Neural crest cell (in vitro differentiated cells): ENCODE results near the gene MRPL30. TPM values are rescaled to one million over a fixed set of nuclear protein-coding genes. Genes with fewer than 3 reads are reported as not detected.
"Not testable (repeated sequence)": the region's sequence is repeated elsewhere in the genome, so short reads cannot be mapped to it uniquely, and the experiment has no call there.

Experiments
- DNase-seq: peaks from one replicate; pipeline ENCODE4 v3.0.0; 2021; ENCODE audit warnings: low read depth, mixed read lengths, low spot score
- H3K27ac Mint-ChIP-seq: one replicate; pipeline ENCODE4 v1.8.0; 2021; ENCODE audit warnings: mild to moderate bottlenecking, mixed read lengths; ENCODE audit not compliant: unreplicated experiment
- H3K27me3 Mint-ChIP-seq: 2 replicates; pipeline ENCODE4 v1.8.0; 2021; ENCODE audit warnings: low read depth, mild to moderate bottlenecking, mixed read lengths
- H3K36me3 Mint-ChIP-seq: 2 replicates; pipeline ENCODE4 v1.8.0; 2021; ENCODE audit warnings: low read depth, mild to moderate bottlenecking, mixed read lengths
- H3K4me1 Mint-ChIP-seq: 2 replicates; pipeline ENCODE4 v1.8.0; 2021; ENCODE audit warnings: mixed read lengths
- H3K4me3 Mint-ChIP-seq: one replicate; pipeline ENCODE4 v1.8.0; 2021; ENCODE audit warnings: mild to moderate bottlenecking, mixed read lengths
- H3K9me3 Mint-ChIP-seq: 2 replicates; pipeline ENCODE4 v1.8.0; 2021; ENCODE audit warnings: mixed read lengths
- CTCF ChIP-seq: fragments of 200-600 bp; sonication (generic); conservative IDR thresholded peaks from 2 replicates; pipeline ENCODE4 v1.5.0; 2021; ENCODE audit warnings: antibody characterized with exemption, mild to moderate bottlenecking
- long read RNA-seq: library from polyadenylated mRNA; unstranded; transcript quantifications from one replicate; pipeline ENCODE4 v2.0.0, GENCODE V29; 2020
- total RNA-seq: library from RNA; stranded (reverse); gene quantifications from 2 replicates; pipeline ENCODE4 v1.2.1, GENCODE V29; 2021

The MRPL30 gene
- total RNA-seq, result 44.3 and 47.9 TPM in 2 replicates
- long read RNA-seq, transcript MRPL30-201 (6 exons, 2,605 nt), result major isoform, 33 of 47 reads
- long read RNA-seq, partial matches to known transcripts, result 1 of 47 reads
- long read RNA-seq, other reads (novel, unspliced or antisense), result 13 of 47 reads

- DNase-seq, result peak; percentile 90
- peak within 1 kb of the TSS; percentile 97 for H3K27ac Mint-ChIP-seq
- TF ChIP-seq CTCF, result no peak
- H3K4me3 Mint-ChIP-seq, result peak within 1 kb of the TSS; percentile 99
- H3K27me3 Mint-ChIP-seq, result no peaks in the 10 kb centered on the region
- peaks cover 26% of the 10 kb centered on the region for H3K4me1 Mint-ChIP-seq
- H3K9me3 Mint-ChIP-seq, result no peaks in the 10 kb centered on the region
- H3K36me3 Mint-ChIP-seq, result no peaks in the 10 kb centered on the region
These were observed at the start of gene MRPL30, which contains the start of gene MITD1 for GRCh38 chr2:99180755-99181623. Gene MRPL30, plus strand, starts transcription at chr2:99181184. Its CDS starts 5,020 bp downstream, at chr2:99186204. Gene MITD1, minus strand, starts transcription at chr2:99181058. Its CDS starts 77 bp downstream, at chr2:99180981.

- peaks cover 25% of the 10 kb centered on the region for H3K9me3 Mint-ChIP-seq
- DNase-seq, H3K4me3 Mint-ChIP-seq, H3K4me1 Mint-ChIP-seq, H3K27ac Mint-ChIP-seq, H3K27me3 Mint-ChIP-seq: not testable (repeated sequence)
- peaks cover 36% of the 10 kb centered on the region for H3K36me3 Mint-ChIP-seq
These were observed 45.9 kb upstream of the MRPL30 start for GRCh38 chr2:99135044-99135556.

GRCh38 chr2:99139003-99139402, 42.0 kb upstream of the MRPL30 start:
- peaks cover 3% of the 10 kb centered on the region for H3K9me3 Mint-ChIP-seq
- H3K27ac Mint-ChIP-seq, result no peak overlapping the region
- peaks cover 23% of the 10 kb centered on the region for H3K27me3 Mint-ChIP-seq
- peak overlapping the region; percentile 39 for H3K4me3 Mint-ChIP-seq
- H3K4me1 Mint-ChIP-seq, result peaks cover 18% of the 10 kb centered on the region
- H3K36me3 Mint-ChIP-seq, result peaks cover 14% of the 10 kb centered on the region
- no peak for TF ChIP-seq CTCF
- DNase-seq, result no peak

- Mint-ChIP-seq H3K4me3 (peak overlapping the region; percentile 97), H3K27ac (peak overlapping the region; percentile 96), H3K36me3 (peaks cover 4% of the 10 kb centered on the region), H3K27me3 (peaks cover 23% of the 10 kb centered on the region), H3K4me1 (peaks cover 18% of the 10 kb centered on the region), H3K9me3 (no peaks in the 10 kb centered on the region)
- TF ChIP-seq CTCF, result no peak
- DNase-seq, result no peak
These were observed 40.7 kb upstream of the MRPL30 start for GRCh38 chr2:99140056-99140859.

GRCh38 chr2:99140860-99141109, 40.2 kb upstream of the MRPL30 start:
- H3K36me3 Mint-ChIP-seq, result peaks cover 4% of the 10 kb centered on the region
- no peak for DNase-seq
- peak overlapping the region; percentile 97 for H3K4me3 Mint-ChIP-seq
- H3K4me1 Mint-ChIP-seq, result peaks cover 18% of the 10 kb centered on the region
- peak overlapping the region; percentile 96 for H3K27ac Mint-ChIP-seq
- peaks cover 23% of the 10 kb centered on the region for H3K27me3 Mint-ChIP-seq
- no peak for TF ChIP-seq CTCF
- no peaks in the 10 kb centered on the region for H3K9me3 Mint-ChIP-seq
